Fibroblast of skin of scalp (primary cell): ENCODE measurements around the gene PADI3.

Source experiments
- DNase-seq: peaks from one replicate; pipeline ENCODE4 v3.0.0-alpha.2; 2013

Gene PADI3

GRCh38 chr1:17214876-17215544 lies 33.9 kb upstream of the PADI3 start:
- no peak for DNase-seq

GRCh38 chr1:17215545-17215890 lies 33.4 kb upstream of the PADI3 start:
- peak; percentile 38 for DNase-seq

DNA sequence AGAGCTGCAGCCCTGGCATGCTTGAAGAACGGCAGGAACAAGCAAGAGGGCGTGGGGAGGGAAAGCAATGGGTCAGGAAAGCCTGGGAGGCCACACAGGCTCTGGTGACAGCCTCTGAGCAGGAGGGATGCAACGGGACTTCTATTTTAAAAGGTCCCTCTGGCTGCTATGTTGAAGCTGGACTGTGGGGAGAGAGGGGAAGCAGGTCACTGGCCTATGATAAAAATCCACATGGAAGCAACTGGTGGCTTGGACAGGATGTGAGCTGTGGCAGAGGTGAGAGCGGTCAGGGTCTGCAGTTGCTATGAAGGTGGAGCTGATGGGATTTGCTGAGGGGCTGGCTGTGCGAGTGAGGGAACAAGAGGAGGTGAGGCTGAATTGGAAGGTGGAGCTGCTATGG lies 32.8 kb upstream of the PADI3 start:
- DNase-seq: no peak

DNA sequence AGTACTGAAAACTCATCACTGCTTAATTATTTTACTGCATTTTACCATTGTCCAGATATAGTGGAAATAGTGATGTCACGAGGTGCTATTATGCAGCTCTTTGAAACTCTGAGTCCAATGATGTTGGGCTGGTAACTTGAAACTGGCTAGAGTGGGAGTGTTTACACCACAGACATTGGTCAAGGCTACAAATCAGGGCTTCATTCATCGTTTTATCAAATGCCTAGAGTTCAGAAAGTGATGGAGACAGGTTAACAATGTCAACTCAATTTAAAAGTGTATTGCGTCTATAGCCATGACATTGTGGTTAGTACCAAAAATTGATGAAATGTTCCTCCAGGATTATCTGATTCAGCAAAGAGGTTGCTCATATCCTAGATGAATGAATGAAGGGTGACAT lies 31.3 kb upstream of the PADI3 start:
- DNase-seq: no peak

DNA sequence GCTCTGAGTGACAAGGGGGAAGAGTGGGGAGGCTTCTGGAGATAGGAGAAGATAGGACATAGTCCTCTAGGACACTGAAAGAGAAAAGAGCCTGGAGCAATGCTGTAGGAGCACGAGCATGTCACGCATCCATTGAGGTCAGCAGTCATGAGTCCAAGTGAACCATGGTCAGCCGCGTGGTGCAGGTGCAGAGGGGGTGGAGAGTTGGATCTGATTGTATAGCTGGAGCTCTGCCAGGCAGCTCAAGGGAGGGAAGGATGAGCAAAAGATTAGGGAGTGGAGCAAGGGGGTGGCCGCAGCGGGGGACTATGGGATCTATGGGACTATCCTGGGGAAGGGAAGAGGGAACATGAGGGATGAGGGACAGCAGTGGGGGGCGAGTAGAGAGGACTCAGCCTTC lies 30.0 kb upstream of the PADI3 start:
- DNase-seq: no peak

DNA sequence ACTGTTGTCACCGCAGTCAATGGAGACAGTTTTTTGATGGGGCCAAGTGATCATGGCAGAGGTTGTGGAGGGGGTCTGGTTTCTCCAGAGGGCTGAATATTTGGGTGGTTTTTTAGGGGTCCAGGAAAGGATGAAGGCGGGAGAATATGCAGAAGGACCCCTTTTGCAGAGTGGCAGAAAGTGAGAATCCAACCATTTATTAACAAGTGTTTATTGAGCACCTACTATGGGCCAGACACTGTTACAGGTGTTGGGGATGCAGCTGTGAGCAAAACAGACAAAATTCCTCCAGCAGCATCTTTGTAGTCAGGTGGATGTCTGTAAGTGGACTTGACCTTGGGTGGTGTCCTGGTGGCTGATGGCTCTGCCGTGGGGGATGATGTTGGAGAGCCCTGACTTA lies 28.6 kb upstream of the PADI3 start:
- DNase-seq: no peak

GRCh38 chr1:17222557-17222956 lies 26.3 kb upstream of the PADI3 start:
- DNase-seq: no peak

DNA sequence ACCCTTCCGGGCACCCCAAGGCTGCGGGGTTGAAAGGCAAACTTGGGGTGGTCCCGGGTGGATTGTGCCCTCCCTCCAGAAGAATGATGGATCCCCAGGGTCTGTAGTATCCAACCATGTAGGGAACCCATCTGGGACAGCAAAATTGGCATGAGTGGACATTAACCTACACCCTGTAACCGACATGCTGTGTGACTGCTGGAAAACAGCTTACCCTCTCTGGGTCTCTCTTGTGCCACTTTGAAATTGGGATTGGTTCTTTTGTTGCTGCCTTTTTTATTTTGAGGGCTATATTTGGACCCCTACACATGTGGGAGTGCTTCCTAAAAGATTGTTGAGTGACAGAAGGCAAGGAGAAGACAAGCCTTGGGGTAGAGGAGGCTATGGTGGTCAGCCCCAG lies 24.5 kb upstream of the PADI3 start:
- no peak for DNase-seq

DNA sequence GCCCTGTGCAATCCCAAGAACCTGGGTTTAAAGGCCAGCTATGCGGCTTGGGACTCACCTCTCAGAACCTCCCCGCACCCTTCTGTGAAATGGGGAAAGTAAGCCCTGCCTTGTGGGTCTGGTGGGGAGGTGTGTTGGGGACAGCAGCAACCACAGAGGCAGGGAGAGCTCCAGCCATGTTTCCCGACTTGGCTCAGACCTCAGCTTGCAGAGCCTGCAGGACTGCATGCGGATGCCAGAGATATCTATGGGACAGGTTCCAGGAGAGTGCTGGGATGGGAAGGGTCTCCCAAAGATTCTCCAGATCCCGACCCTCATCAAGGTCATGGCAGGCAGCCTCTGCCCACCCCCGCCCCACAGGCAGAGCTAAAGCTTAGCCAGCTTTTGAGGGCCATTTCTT lies 23.8 kb upstream of the PADI3 start:
- DNase-seq: no peak

DNA sequence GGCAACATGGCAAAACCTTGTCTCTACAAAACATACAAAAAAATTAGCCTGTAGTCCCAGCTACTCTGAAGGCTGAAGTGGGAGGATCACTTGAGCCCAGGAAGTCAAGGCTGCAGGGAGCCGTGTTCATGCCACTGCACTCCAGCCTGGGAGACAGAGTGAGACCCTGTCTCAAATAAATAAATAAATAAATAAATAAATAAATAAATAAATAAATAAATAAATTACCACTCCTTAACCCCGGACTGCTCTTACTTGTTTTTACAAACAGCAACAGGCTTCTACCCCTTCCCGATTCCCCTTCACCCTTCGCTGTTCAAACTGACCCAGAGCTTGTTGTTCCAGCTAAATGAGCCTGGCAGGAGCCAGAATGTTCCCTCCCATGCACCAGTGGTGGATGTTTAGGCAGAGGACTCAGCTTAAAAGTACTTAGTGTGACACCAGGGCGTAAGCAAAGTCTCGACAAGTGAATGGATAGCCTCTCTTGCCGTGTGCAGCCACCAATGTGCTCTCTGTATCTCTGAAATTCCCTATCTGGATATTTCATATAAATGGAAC lies 21.5 kb upstream of the PADI3 start:
- no peak for DNase-seq

DNA sequence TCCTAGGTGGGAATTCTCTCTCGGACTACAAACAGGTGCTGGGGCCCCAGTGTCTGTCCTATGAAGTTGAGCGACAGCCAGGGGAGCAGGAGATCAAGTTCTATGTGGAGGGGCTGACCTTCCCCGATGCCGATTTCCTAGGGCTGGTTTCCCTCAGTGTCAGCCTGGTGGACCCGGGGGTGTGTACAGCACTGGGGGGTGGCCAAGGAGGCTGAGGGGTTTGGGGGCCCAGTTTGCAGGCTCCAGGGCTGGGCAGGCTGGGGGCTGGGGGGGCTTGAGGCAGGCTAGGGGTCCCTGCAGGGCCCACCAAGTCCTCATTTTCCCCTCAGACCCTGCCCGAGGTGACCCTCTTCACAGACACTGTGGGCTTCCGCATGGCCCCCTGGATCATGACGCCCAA lies 20.3 kb upstream of the PADI3 start:
- no peak for DNase-seq

GRCh38 chr1:17229379-17229778 lies 19.5 kb upstream of the PADI3 start:
- no peak for DNase-seq

DNA sequence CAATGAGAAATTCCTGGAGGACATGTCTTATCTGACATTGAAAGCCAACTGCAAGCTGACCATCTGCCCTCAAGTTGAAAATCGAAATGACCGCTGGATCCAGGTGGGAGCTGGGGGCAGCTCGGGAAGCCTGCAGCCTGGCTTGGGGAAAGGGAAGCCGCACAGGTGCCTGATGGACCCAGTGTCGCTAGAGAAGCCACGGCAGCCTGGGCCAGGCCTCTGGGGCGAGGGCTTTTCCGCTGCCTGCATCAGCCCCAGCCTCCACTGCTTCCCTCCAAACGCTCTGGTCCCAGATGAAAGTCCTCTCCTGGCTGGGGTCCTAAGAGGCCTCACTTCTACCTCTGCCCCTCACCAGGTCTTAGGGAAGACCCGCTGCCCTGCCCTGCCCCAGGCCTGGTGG lies 18.8 kb upstream of the PADI3 start:
- no peak for DNase-seq

- DNase-seq: no peak
These were observed 18.1 kb upstream of the PADI3 start for GRCh38 chr1:17230671-17231310.

- peak; percentile 79 for DNase-seq
These were observed 15.9 kb upstream of the PADI3 start for GRCh38 chr1:17232759-17233661.

DNA sequence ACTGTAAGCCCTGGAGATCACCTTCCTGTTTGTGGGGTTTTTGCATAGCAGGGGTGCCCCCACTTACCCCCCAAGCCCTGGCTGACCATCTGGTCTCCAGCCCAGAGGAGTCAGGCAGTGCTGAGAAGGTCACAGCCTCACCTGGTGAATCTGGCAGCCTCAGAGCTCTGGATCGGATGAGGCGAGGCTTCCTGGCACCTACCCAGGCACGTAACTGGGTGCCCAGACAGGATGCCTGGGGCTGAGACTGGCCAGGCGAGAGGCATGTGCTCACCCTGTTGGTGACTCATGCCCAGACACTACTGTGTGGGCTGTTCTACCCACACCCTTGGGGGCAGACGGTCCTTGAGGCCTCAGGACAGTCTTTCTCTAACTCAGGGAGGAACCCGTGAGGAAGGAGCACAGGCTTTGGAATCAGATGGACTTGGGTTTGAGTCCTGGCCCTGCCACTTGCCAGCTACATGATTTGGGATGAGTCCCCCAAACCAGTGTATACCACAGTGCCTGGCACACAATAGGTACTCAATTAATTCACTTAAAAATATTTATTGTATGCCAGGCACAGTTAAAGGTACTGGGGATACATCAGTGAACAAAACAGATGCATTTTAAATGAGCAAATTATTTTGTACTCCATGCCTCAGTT lies 15.1 kb upstream of the PADI3 start:
- peak; percentile 95 for DNase-seq

DNA sequence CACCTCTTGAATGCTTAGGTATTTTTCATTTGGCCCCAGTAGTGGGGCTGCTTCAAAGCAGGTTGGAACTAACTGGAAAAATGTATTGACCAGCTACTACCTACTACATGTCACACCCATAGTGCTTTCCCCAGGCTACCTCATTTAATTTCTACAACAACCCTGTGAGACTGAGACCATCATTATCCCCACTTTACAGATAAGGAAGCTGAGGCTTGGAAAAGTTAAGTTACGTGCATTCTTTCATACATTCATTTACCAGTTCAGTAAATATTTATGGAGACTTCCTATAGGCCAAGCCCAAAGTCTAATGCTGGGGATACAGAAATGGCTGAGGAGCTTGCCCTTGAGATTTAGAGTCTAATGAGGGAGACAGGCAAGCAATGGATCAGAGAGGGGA lies 14.5 kb upstream of the PADI3 start:
- no peak for DNase-seq

DNA sequence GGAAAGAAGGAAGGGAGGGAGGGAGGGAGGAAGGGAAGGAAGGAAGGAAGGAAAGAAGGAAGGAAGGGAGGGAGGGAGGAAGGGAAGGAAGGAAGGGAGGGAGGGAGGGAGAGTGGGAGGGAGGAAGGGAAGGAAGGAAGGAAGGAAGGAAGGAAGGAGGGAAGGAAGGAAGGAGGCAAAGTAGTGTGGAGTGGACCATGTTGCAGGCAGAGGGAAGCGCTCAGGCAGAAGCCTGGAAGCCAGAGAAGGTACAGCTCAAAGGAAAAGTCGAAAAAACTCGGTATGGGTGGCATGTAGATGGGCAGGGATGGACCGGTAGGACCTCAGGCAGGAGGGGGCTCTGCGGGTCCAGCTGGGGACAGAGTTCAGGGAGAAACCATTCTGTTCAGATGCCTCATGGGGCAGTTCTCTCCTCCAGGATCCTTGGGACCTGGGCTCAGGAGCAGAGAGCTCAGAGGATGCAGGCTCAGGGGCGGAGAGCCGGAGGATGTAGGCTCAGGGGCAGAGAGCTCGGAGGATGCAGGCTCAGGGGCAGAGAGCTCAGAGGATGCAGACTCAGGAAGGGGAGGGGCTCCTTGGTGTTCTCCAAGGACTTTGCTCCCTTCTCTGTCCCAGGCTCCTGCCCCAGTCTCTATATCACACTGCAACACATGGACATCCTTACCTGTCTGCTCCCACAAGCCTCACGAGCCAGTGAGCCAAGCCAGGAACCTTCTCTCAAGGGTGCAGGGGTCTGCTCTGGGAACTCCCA lies 13.6 kb upstream of the PADI3 start:
- DNase-seq: no peak

- DNase-seq: peak; percentile 87
These were observed 11.9 kb upstream of the PADI3 start for GRCh38 chr1:17236779-17237560.

- no peak for DNase-seq
These were observed 11.4 kb upstream of the PADI3 start for GRCh38 chr1:17237561-17237903.

- DNase-seq: peak; percentile 95
These were observed 9.5 kb upstream of the PADI3 start for GRCh38 chr1:17239420-17239819.
